Heart left ventricle (tissue), 16 donors: ENCODE data around the gene LCE3B. TPM values are rescaled to one million over a fixed set of nuclear protein-coding genes. Genes with fewer than 3 reads are reported as not detected.

ENCODE experiments used
- ATAC-seq, 4 donors: fragments of 200-7000 bp; cut with Tn5 transposase; one replicate each; pipeline ENCODE4 v1.9.1; 2020 to 2022; ENCODE audit warnings: moderate library complexity in 4 of 4, mild to moderate bottlenecking in 3 of 4, moderate number of reproducible peaks in 1 of 4
- DNase-seq, 5 donors: peaks; one replicate each; pipeline ENCODE4 v3.0.0-alpha.2; 2020
- H3K27ac ChIP-seq, 12 donors: fragments of 200-600 bp; sonication (generic) in 4 of 12; one replicate each; pipeline versions ENCODE4 v1.5.0 to v1.8.0; 2016 to 2022; ENCODE audit warnings: mild to moderate bottlenecking in 2 of 12
- H3K27me3 ChIP-seq, 9 donors: fragments of 200-600 bp; sonication (generic) in 2 of 9; one replicate each; pipeline versions ENCODE4 v1.5.1 to v1.8.0; 2016 to 2022; ENCODE audit warnings: mild to moderate bottlenecking in 3 of 9
- H3K36me3 ChIP-seq, 9 donors: fragments of 200-600 bp; sonication (generic) in 2 of 9; one replicate each; pipeline versions ENCODE4 v1.5.0 to v1.8.0; 2018 to 2022; ENCODE audit warnings: mild to moderate bottlenecking in 2 of 9
- H3K4me1 ChIP-seq, 12 donors: fragments of 200-600 bp; sonication (generic) in 4 of 12; one replicate each; pipeline versions ENCODE4 v1.5.0 to v1.8.0; 2016 to 2022; ENCODE audit warnings: mild to moderate bottlenecking in 3 of 12
- H3K4me3 ChIP-seq, 12 donors: fragments of 200-600 bp; sonication (generic) in 4 of 12; one replicate each; pipeline versions ENCODE4 v1.5.0 to v1.8.0; 2017 to 2022; ENCODE audit warnings: mild to moderate bottlenecking in 9 of 12, moderate library complexity in 4 of 12
- H3K9me3 ChIP-seq, 12 donors: fragments of 200-600 bp; sonication (generic) in 4 of 12; one replicate each; pipeline versions ENCODE4 v1.5.0 to v1.8.0; 2016 to 2022; ENCODE audit warnings: mild to moderate bottlenecking in 1 of 12
- CTCF ChIP-seq, 12 donors: fragments of 200-600 bp; sonication (generic) in 4 of 12; IDR thresholded peaks; one replicate each; pipeline versions ENCODE4 v1.5.0 to v1.8.0; 2018 to 2022; ENCODE audit warnings: antibody characterized with exemption in 12 of 12, mild to moderate bottlenecking in 5 of 12
- POLR2A ChIP-seq, 2 donors: fragments of 450-650 bp; IDR thresholded peaks; one replicate each; pipeline ENCODE4 v1.6.1; 2017; ENCODE audit warnings: antibody characterized with exemption in 2 of 2, mild to moderate bottlenecking in 2 of 2, moderate library complexity in 2 of 2
- WGBS, 4 donors: extraction: QIAGEN DNeasy Blood & Tissue Kit in 2 of 4; methylation state at CpG; one replicate each; pipeline versions ENCODE4 v1.1.5 to v1.1.7; 2013 to 2018; 5-methylcytosine and 5-hydroxymethylcytosine counted together
- intact Hi-C, 10 donors: fragments of 100-400 bp; cut with DNase I; formaldehyde crosslinking; loops; one replicate each; pipeline versions ENCODE4 v1.11.1 to v1.14.2; 2022
- polyA plus RNA-seq, 2 donors: library from polyadenylated mRNA; stranded (reverse); fragments of 200-250 nt; gene quantifications; one replicate each; pipeline ENCODE4 v1.2.3, GENCODE V29; 2013
- total RNA-seq, 9 donors: library from RNA; depleted of rRNA in 2 of 9; stranded (reverse); fragments of >200 nt in 2 of 9; fragmentation: NEBNext Ultra II Directional in 3 of 9; extraction: Animal tissue kit (Norgen Biotek cat#: 25700) in 3 of 9; gene quantifications; one replicate each; pipeline versions ENCODE4 v1.1.0 to v1.2.4, GENCODE V29; 2016 to 2023
- donor health status: ischemic (EF 13 %, LVEDD 7.1; RV severe dilation, severe dysfunction).
- donor health status: healthy with polysubstance abuse.
- donor health status: DM: no; HTN: yes; CAD: no.
- donor health status: DM: no; HTN: no; CAD: no.
- donor health status: ischemic (EF 25% LVEDD 6.9; RV normal size, moderate dysfunction).
- donor health status: ischemic (EF 25% LVEDD 5.7; RV mildly dilated, moderate dysfunction).
- donor health status: healthy.
- donor health status: DM: yes; HTN: yes; CAD: no.
- donor health status: ischemic (EF 35%, LVEDD 5.7; RV mildly dilated, moderate dysfunction).
- donor health status: nonischemic (EF 11% LVEDD 7.7; RV severe dilation, severe dysfunction).
- donor health status: DM: yes; HTN: yes; CAD: no.
- donor health status: PGD.
- donor health status: ischemic (EF 29% LVEDD 5.4; RV normal size, mild dysfunction).
- donor health status: nonischemic (EF 23%, LVEDD 6.1; RV moderate dilation, normal function).

The LCE3B gene
- total and polyA plus RNA-seq, 11 donors = not detected

- Histone ChIP-seq H3K4me3 (no peak overlapping the region), H3K4me1 (no peaks in the 10 kb centered on the region), H3K27me3 (peaks cover 0 to 9% (median 0%) of the 10 kb centered on the region in 9 donors), H3K36me3 (no peaks in the 10 kb centered on the region), H3K9me3 (no peaks in the 10 kb centered on the region), H3K27ac (no peak overlapping the region)
- ATAC-seq = no peak
- no peak for DNase-seq
- TF ChIP-seq CTCF (IDR thresholded peaks at IDR 0.05) (no peak), POLR2A (IDR thresholded peaks at IDR 0.05) (no peak)
- intact Hi-C loops = no loop called here
These were observed 33.0 kb downstream of the LCE3B start for GRCh38 chr1:152646656-152647055.

- DNase-seq (no peak), ATAC-seq (no peak)
- Histone ChIP-seq H3K9me3 (no peaks in the 10 kb centered on the region), H3K27ac (no peak overlapping the region), H3K27me3 (peaks cover 0 to 7% (median 0%) of the 10 kb centered on the region in 9 donors), H3K4me1 (no peaks in the 10 kb centered on the region), H3K36me3 (no peaks in the 10 kb centered on the region), H3K4me3 (no peak overlapping the region)
- WGBS, 4 donors = 26 to 29% (median 27%) methylated on average over 10 of the region's 10 CpGs
- TF ChIP-seq POLR2A (IDR thresholded peaks at IDR 0.05) (no peak), CTCF (IDR thresholded peaks at IDR 0.05) (peak in 10 of 12 donors; percentile 19 to 61 (median 40))
- intact Hi-C loops = loop anchor here in 2 of 10 donors (10.0 kb wide), 1 partner anchor 571 kb away; no protein-coding TSS in a partner anchor
These were observed 40.5 kb downstream of the LCE3B start for GRCh38 chr1:152654110-152654509.

GRCh38 chr1:152656459-152656858 lies 42.8 kb downstream of the LCE3B start:
- ATAC-seq (no peak), DNase-seq (no peak)
- Histone ChIP-seq H3K36me3 (no peaks in the 10 kb centered on the region), H3K9me3 (no peaks in the 10 kb centered on the region), H3K27me3 (peaks cover 0 to 3% (median 0%) of the 10 kb centered on the region in 9 donors), H3K4me3 (no peak overlapping the region), H3K27ac (no peak overlapping the region), H3K4me1 (no peaks in the 10 kb centered on the region)
- intact Hi-C loops = loop anchor here in 2 of 10 donors (10.0 kb wide), 1 partner anchor 568 kb away; no protein-coding TSS in a partner anchor
- no peak for TF ChIP-seq CTCF (IDR thresholded peaks at IDR 0.05)
- TF ChIP-seq POLR2A (IDR thresholded peaks at IDR 0.05) = no peak
- 46 to 60% (median 58%) methylated on average over 2 of the region's 2 CpGs for WGBS, 4 donors

- Histone ChIP-seq H3K4me1 (no peaks in the 10 kb centered on the region), H3K9me3 (no peaks in the 10 kb centered on the region), H3K36me3 (no peaks in the 10 kb centered on the region), H3K4me3 (no peak overlapping the region), H3K27me3 (peaks cover 0 to 5% (median 0%) of the 10 kb centered on the region in 9 donors), H3K27ac (no peak overlapping the region)
- DNase-seq (no peak), ATAC-seq (no peak)
- WGBS, 4 donors = 82 to 86% (median 83%) methylated on average over 4 of the region's 4 CpGs
- TF ChIP-seq POLR2A (IDR thresholded peaks at IDR 0.05) = no peak
- no peak for TF ChIP-seq CTCF (IDR thresholded peaks at IDR 0.05)
- intact Hi-C loops = loop anchor here in 2 of 10 donors (10.0 kb wide), 1 partner anchor 567 kb away; no protein-coding TSS in a partner anchor
These were observed 44.1 kb downstream of the LCE3B start for GRCh38 chr1:152657677-152658076.
